H1 (cell line): ENCODE measurements around the gene IGFBP6. TPM values are rescaled to one million over a fixed set of nuclear protein-coding genes. Genes with fewer than 3 reads are reported as not detected.

Source experiments
- CTCF ChIA-PET: fragments of 300-600 bp; sonication (Branson Sonifier 250); formaldehyde crosslinking; loops from one replicate; lab custom pipeline; 2021; ENCODE audit not compliant: partially characterized antibody; lab: Charles Lee
- POLR2A ChIA-PET: fragments of 300-600 bp; sonication (Branson Sonifier 250); formaldehyde crosslinking; loops from one replicate; lab custom pipeline; 2021; ENCODE audit warnings: inconsistent platforms; ENCODE audit not compliant: partially characterized antibody; lab: Charles Lee
- DNase-seq, 2 experiments: peaks; one replicate each; pipeline versions ENCODE4 v3.0.0 to v3.0.0-alpha.2; 2010 to 2022; ENCODE audit warnings: low spot score in 2 of 2, low read depth in 1 of 2, mixed read lengths in 1 of 2
- FAIRE-seq: peaks from 2 replicates; lab custom pipeline; 2011; peaks lifted over from hg19 to GRCh38; lab: Jason Lieb, UNC
- H2AFZ ChIP-seq: 2 replicates; pipeline ENCODE4 v1.8.1; 2012; ENCODE audit warnings: low read length, inconsistent platforms
- H2AK5ac ChIP-seq: 2 replicates; pipeline ENCODE4 v1.6.1; 2013; ENCODE audit warnings: low read depth, low read length
- H2BK120ac ChIP-seq: replicated peaks from 2 replicates; pipeline ENCODE3; 2013; ENCODE audit warnings: low read depth, low read length, inconsistent platforms
- H2BK12ac ChIP-seq: 2 replicates; pipeline ENCODE4 v1.6.1; 2013; ENCODE audit warnings: low read depth, low read length
- H2BK15ac ChIP-seq: 2 replicates; pipeline ENCODE4 v1.6.1; 2013; ENCODE audit warnings: low read length
- H2BK20ac ChIP-seq: 2 replicates; pipeline ENCODE4 v1.6.1; 2013; ENCODE audit warnings: low read length
- H2BK5ac ChIP-seq: 2 replicates; pipeline ENCODE4 v1.6.1; 2013; ENCODE audit warnings: low read depth, low read length
- H3K14ac ChIP-seq: 2 replicates; pipeline ENCODE4 v1.6.1; 2013; ENCODE audit warnings: inconsistent platforms; ENCODE audit not compliant: insufficient read length
- H3K18ac ChIP-seq: 2 replicates; pipeline ENCODE4 v1.6.1; 2013; ENCODE audit warnings: low read length; ENCODE audit errors: extremely low read depth
- H3K23ac ChIP-seq: 2 replicates; pipeline ENCODE4 v1.6.1; 2013; ENCODE audit warnings: inconsistent platforms; ENCODE audit not compliant: insufficient read length
- H3K23me2 ChIP-seq: 2 replicates; pipeline ENCODE4 v1.6.1; 2013; ENCODE audit warnings: low read depth, low read length
- H3K27ac ChIP-seq: 2 replicates; pipeline ENCODE4 v1.6.1; 2011; ENCODE audit warnings: low read depth, low read length, inconsistent platforms
- H3K27me3 ChIP-seq, 4 experiments: replicated peaks in 1 of 4; 1 replicate in 1 of 4; 2 replicates in 3 of 4; pipeline versions ENCODE4 v1.6.1 to v1.8.1; 2011 to 2013; ENCODE audit warnings: low read length in 3 of 4, mild to moderate bottlenecking in 3 of 4, inconsistent platforms in 2 of 4, mixed read lengths in 2 of 4, moderate library complexity in 1 of 4; ENCODE audit not compliant: control insufficient read depth in 3 of 4, insufficient read depth in 3 of 4; ENCODE audit errors: extremely low read depth in 1 of 4
- H3K36me3 ChIP-seq, 4 experiments: 2 replicates each; pipeline versions ENCODE4 v1.6.1 to v1.8.1; 2011 to 2013; ENCODE audit warnings: mild to moderate bottlenecking in 4 of 4, low read length in 3 of 4, moderate library complexity in 2 of 4, control low read depth in 1 of 4, inconsistent platforms in 1 of 4; ENCODE audit not compliant: insufficient read depth in 4 of 4, control insufficient read depth in 2 of 4
- H3K4ac ChIP-seq: replicated peaks from 2 replicates; pipeline ENCODE3; 2013; ENCODE audit warnings: low read length, low read depth, mixed read lengths, inconsistent platforms; ENCODE audit not compliant: insufficient read length
- H3K4me1 ChIP-seq, 4 experiments: replicated peaks in 1 of 4; 1 replicate in 1 of 4; 2 replicates in 3 of 4; pipeline versions ENCODE4 v1.6.1 to v1.8.1; 2011 to 2013; ENCODE audit warnings: low read length in 3 of 4, inconsistent platforms in 2 of 4, mixed read lengths in 1 of 4; ENCODE audit not compliant: insufficient read depth in 4 of 4, control insufficient read depth in 3 of 4
- H3K4me2 ChIP-seq, 2 experiments: 2 replicates each; pipeline versions ENCODE4 v1.6.1 to v1.8.1; 2011 to 2013; ENCODE audit warnings: low read depth in 2 of 2, low read length in 2 of 2, control low read depth in 1 of 2, inconsistent platforms in 1 of 2, mild to moderate bottlenecking in 1 of 2; ENCODE audit not compliant: insufficient read depth in 1 of 2
- H3K4me3 ChIP-seq, 4 experiments: fragments of 200-600, 300-600 bp in 1 of 4; sonication (generic), shearing (Covaris generic), sonication (Bioruptor Twin) in 1 of 4; 2 replicates each; pipeline versions ENCODE4 v1.5.1 to v1.8.1; 2011 to 2016; ENCODE audit warnings: low read length in 4 of 4, low read depth in 3 of 4, control low read depth in 2 of 4, inconsistent platforms in 2 of 4, mild to moderate bottlenecking in 2 of 4, mixed read lengths in 1 of 4, moderate library complexity in 1 of 4; ENCODE audit not compliant: insufficient read depth in 2 of 4; ENCODE audit errors: extremely low read depth in 1 of 4
- H3K56ac ChIP-seq: replicated peaks from 2 replicates; pipeline ENCODE3; 2013; ENCODE audit warnings: low read depth, mild to moderate bottlenecking, mixed read lengths, low read length, inconsistent platforms; ENCODE audit not compliant: insufficient read length
- H3K79me1 ChIP-seq: 2 replicates; pipeline ENCODE4 v1.6.1; 2013; ENCODE audit warnings: low read depth, low read length, control low read depth
- H3K79me2 ChIP-seq, 2 experiments: 2 replicates each; pipeline versions ENCODE4 v1.6.1 to v1.8.1; 2012 to 2013; ENCODE audit warnings: low read length in 2 of 2, mild to moderate bottlenecking in 2 of 2, inconsistent platforms in 1 of 2; ENCODE audit not compliant: insufficient read depth in 2 of 2, control insufficient read depth in 1 of 2
- H3K9ac ChIP-seq, 4 experiments: replicated peaks in 1 of 4; 1 replicate in 1 of 4; 2 replicates in 3 of 4; pipeline versions ENCODE4 v1.6.1 to v1.8.1; 2011 to 2013; ENCODE audit warnings: low read depth in 3 of 4, low read length in 3 of 4, control low read depth in 2 of 4, mild to moderate bottlenecking in 2 of 4, moderate library complexity in 2 of 4, inconsistent platforms in 1 of 4; ENCODE audit errors: extremely low read depth in 1 of 4
- H3K9me3 ChIP-seq, 2 experiments: 2 replicates each; pipeline versions ENCODE4 v1.6.1 to v1.8.1; 2012 to 2013; ENCODE audit warnings: mild to moderate bottlenecking in 2 of 2, moderate library complexity in 2 of 2, control low read depth in 1 of 2, inconsistent platforms in 1 of 2, low read depth in 1 of 2, low read length in 1 of 2, mixed read lengths in 1 of 2; ENCODE audit not compliant: insufficient read depth in 2 of 2
- H4K20me1 ChIP-seq, 2 experiments: replicated peaks in 1 of 2; 2 replicates each; pipeline versions ENCODE3 to v1.8.1; 2011 to 2013; ENCODE audit warnings: inconsistent platforms in 2 of 2, low read length in 2 of 2, mild to moderate bottlenecking in 1 of 2; ENCODE audit not compliant: insufficient read depth in 2 of 2, control insufficient read depth in 1 of 2
- H4K5ac ChIP-seq: 2 replicates; pipeline ENCODE4 v1.6.1; 2013; ENCODE audit warnings: low read length, low read depth, mixed read lengths, inconsistent platforms; ENCODE audit not compliant: insufficient read length
- H4K8ac ChIP-seq: 2 replicates; pipeline ENCODE4 v1.8.0; 2013; ENCODE audit warnings: mild to moderate bottlenecking, moderate library complexity, low read length, inconsistent platforms; ENCODE audit not compliant: insufficient read depth; ENCODE audit errors: extremely low read depth
- H4K91ac ChIP-seq: replicated peaks from 2 replicates; pipeline ENCODE3; 2013; ENCODE audit warnings: low read length, mixed read lengths, inconsistent platforms; ENCODE audit not compliant: insufficient read length
- CEBPB ChIP-seq: IDR thresholded peaks from 2 replicates; pipeline ENCODE4 v1.6.1; 2012; ENCODE audit warnings: low read depth, low read length
- EP300 ChIP-seq, 2 experiments: IDR thresholded peaks; 1 replicate in 1 of 2; 2 replicates in 1 of 2; pipeline ENCODE4 v1.6.1; 2011 to 2012; ENCODE audit warnings: low read depth in 2 of 2, low read length in 2 of 2, mild to moderate bottlenecking in 2 of 2, borderline replicate concordance in 1 of 2, inconsistent platforms in 1 of 2, moderate library complexity in 1 of 2
- HDAC2 ChIP-seq, 2 experiments: fragments of 300-600 bp in 1 of 2; sonication (generic) in 1 of 2; IDR thresholded peaks; 2 replicates each; pipeline ENCODE4 v1.6.1; 2011 to 2012; ENCODE audit warnings: low read depth in 2 of 2, low read length in 2 of 2, mild to moderate bottlenecking in 2 of 2, moderate library complexity in 2 of 2, borderline replicate concordance in 1 of 2, inconsistent platforms in 1 of 2
- KDM4A ChIP-seq: IDR thresholded peaks from one replicate; pipeline ENCODE4 v1.7.1; 2012; ENCODE audit warnings: low read depth, mild to moderate bottlenecking, moderate library complexity, low read length, inconsistent platforms; ENCODE audit not compliant: severe bottlenecking
- POLR2A ChIP-seq, 2 experiments: IDR thresholded peaks; 1 replicate in 1 of 2; 2 replicates in 1 of 2; pipeline ENCODE4 v1.6.1; 2011; ENCODE audit warnings: low read depth in 2 of 2, low read length in 2 of 2, mild to moderate bottlenecking in 2 of 2; ENCODE audit errors: control extremely low read depth in 1 of 2
- RNF2 ChIP-seq: fragments of 200-900, 300-1000 bp; sonication (generic); IDR thresholded peaks from 2 replicates; pipeline ENCODE4 v1.7.1; 2016; ENCODE audit warnings: borderline replicate concordance, low read depth, mild to moderate bottlenecking, antibody characterized with exemption, low read length; ENCODE audit not compliant: poor library complexity, severe bottlenecking; ENCODE audit errors: missing control alignments
- SIRT6 ChIP-seq: IDR thresholded peaks from one replicate; pipeline ENCODE4 v1.7.1; 2012; ENCODE audit warnings: low read length, inconsistent platforms
- SP2 ChIP-seq: IDR thresholded peaks from 2 replicates; pipeline ENCODE4 v1.6.1; 2012; ENCODE audit warnings: mild to moderate bottlenecking, low read length, inconsistent platforms
- SRF ChIP-seq: IDR thresholded peaks from 2 replicates; pipeline ENCODE4 v1.6.1; 2011; ENCODE audit warnings: mild to moderate bottlenecking, low read depth, low read length, moderate library complexity
- SUZ12 ChIP-seq: fragments of 200-600 bp; sonication (generic); IDR thresholded peaks from 2 replicates; pipeline ENCODE4 v1.6.1; 2012; ENCODE audit warnings: mild to moderate bottlenecking, inconsistent platforms, low read length, moderate library complexity, mixed read lengths
- YY1 ChIP-seq: IDR thresholded peaks from 2 replicates; pipeline ENCODE4 v1.6.1; 2011; ENCODE audit warnings: low read depth, mild to moderate bottlenecking, low read length
- WGBS, 2 experiments: shearing (Covaris generic) in 1 of 2; methylation state at CpG; one replicate each; pipeline versions ENCODE4 v1.1.6 to v1.1.7; 2013 to 2015; ENCODE audit warnings: low lambda C conversion rate in 2 of 2, mixed read lengths in 2 of 2, inconsistent platforms in 1 of 2, low coverage in 1 of 2, missing lambda C conversion rate in 1 of 2; ENCODE audit not compliant: insufficient replicate concordance in 2 of 2, insufficient coverage in 1 of 2, insufficient read length in 1 of 2; ENCODE audit errors: extremely low coverage in 1 of 2, missing lambda C conversion rate in 1 of 2; 5-methylcytosine and 5-hydroxymethylcytosine counted together
- polyA plus RNA-seq, 7 experiments: library from polyadenylated mRNA; depleted of rRNA in 3 of 7; stranded (reverse) in 5 of 7; unstranded in 2 of 7; fragments of >200 nt in 5 of 7; fragments of 200-250 nt in 2 of 7; gene quantifications; 1 replicate in 5 of 7; 2 replicates in 1 of 7; 4 replicates in 1 of 7; pipeline versions ENCODE4 v1.2.1 to v1.2.3, GENCODE V29; 2011 to 2013; ENCODE audit warnings: missing spikeins in 2 of 7, mixed read lengths in 2 of 7
- total RNA-seq: library from RNA; stranded (reverse); fragmentation: NEBNext Ultra II Directional; extraction: Animal tissue kit (Norgen Biotek cat#: 25700); gene quantifications from 2 replicates; pipeline ENCODE4 v1.2.1, GENCODE V29; 2021

Gene IGFBP6
- total and polyA plus RNA-seq, 2 of the 8 experiments (the other 6 are each of a cell fraction or from before 2014, with no cell fraction given) = 13.7 to 14.7 TPM

- peaks cover 0 to 6% (median 4%) of the 10 kb centered on the region in 4 experiments; a peak in 4 of 7 replicates for H3K27me3 ChIP-seq
- H3K27ac ChIP-seq = peak overlapping the region; percentile 62; the same call in 1 of the 2 replicates
- peak overlapping the region; percentile 2; the same call in 1 of the 2 replicates for H2BK5ac ChIP-seq
- H3K79me1 ChIP-seq = no peaks in the 10 kb centered on the region
- no peak overlapping the region for H2BK12ac ChIP-seq
- no peak overlapping the region for H3K23ac ChIP-seq
- H3K4me1 ChIP-seq = peaks cover 0 to 3% (median 2%) of the 10 kb centered on the region in 4 experiments; a peak in 3 of 7 replicates
- no peak overlapping the region for H2BK120ac ChIP-seq
- DNase-seq (no peak), FAIRE-seq (no peak)
- peak overlapping the region; percentile 64 for H4K91ac ChIP-seq
- peak overlapping the region; percentile 56; the same call in 1 of the 2 replicates for H3K18ac ChIP-seq
- H3K36me3 ChIP-seq = peaks cover 0 to 4% (median 2%) of the 10 kb centered on the region in 4 experiments; a peak in 2 of 8 replicates
- peaks cover 10% of the 10 kb centered on the region; the same call in 1 of the 2 replicates for H3K23me2 ChIP-seq
- no peaks in the 10 kb centered on the region for H3K79me2 ChIP-seq
- peak overlapping the region; percentile 86 to 89 for H3K4me2 ChIP-seq
- H3K4ac ChIP-seq = no peak overlapping the region
- peak overlapping the region; percentile 43 for H2AFZ ChIP-seq
- peak overlapping the region; percentile 1 to 57 (median 32); a peak in 5 of 7 replicates for H3K9ac ChIP-seq
- no peak overlapping the region for H2BK15ac ChIP-seq
- POLR2A ChIA-PET = interaction anchor here (0.5 to 3.9 kb wide), 13 partner anchors 9 to 1453 kb away, joined by 3 to 21 read pairs (median 4); partner anchors contain the start of genes EIF4B and IGFBP6
- 36% methylated on average over 17 of the region's 25 CpGs; no CpG with 5 or more reads in 1 of the 2 experiments for WGBS, 2 experiments
- CTCF ChIA-PET = interaction anchor here (0.8 to 22.4 kb wide), 5 partner anchors 13 to 119 kb away, joined by 3 to 531 read pairs (median 7); partner anchors contain the start of genes IGFBP6 and SOAT2
- H3K56ac ChIP-seq = peak overlapping the region; percentile 82
- H3K4me3 ChIP-seq = peak overlapping the region; percentile 44 to 69 (median 50)
- H4K5ac ChIP-seq = peak overlapping the region; percentile 67
- H2AK5ac ChIP-seq = no peak overlapping the region
- H4K20me1 ChIP-seq = no peaks in the 10 kb centered on the region
- peak overlapping the region; percentile 90 for H4K8ac ChIP-seq
- no peak overlapping the region for H2BK20ac ChIP-seq
- H3K9me3 ChIP-seq = no peaks in the 10 kb centered on the region
- no peak overlapping the region for H3K14ac ChIP-seq
- no peak for TF ChIP-seq CEBPB
- no peak for TF ChIP-seq EP300 (IDR thresholded peaks at IDR 0.05; ENCODE audit: borderline replicate concordance in 1 of 2, low read depth in 2 of 2, low read length in 2 of 2)
- TF ChIP-seq HDAC2 (IDR thresholded peaks at IDR 0.05; ENCODE audit: borderline replicate concordance in 1 of 2, low read depth in 2 of 2, low read length in 2 of 2) = no peak; a peak in 1 of 4 replicates
- no peak for TF ChIP-seq YY1
- no peak for TF ChIP-seq SIRT6
- peak; percentile 18 for TF ChIP-seq KDM4A
- no peak for TF ChIP-seq SP2
- no peak for TF ChIP-seq RNF2
- no peak for TF ChIP-seq SRF
- TF ChIP-seq POLR2A (IDR thresholded peaks at IDR 0.05; ENCODE audit: control extremely low read depth in 1 of 2, low read depth in 2 of 2, low read length in 2 of 2) = no peak; a peak in 1 of 3 replicates
- no peak for TF ChIP-seq SUZ12
These were observed 18.8 kb upstream of the IGFBP6 start for GRCh38 chr12:53078425-53079225.
